Pancreas (tissue), 10 donors: Measurements from ENCODE around the gene AP5S1. TPM values are rescaled to one million over a fixed set of nuclear protein-coding genes. Genes with fewer than 3 reads are reported as not detected.
A peak's percentile ranks its signal among the peaks of the same experiment; 100 is the strongest.
"Not testable (repeated sequence)": the region's sequence is repeated elsewhere in the genome, so short reads cannot be mapped to it uniquely, and the experiment has no call there.

Experiments
- ATAC-seq, 4 donors: fragments of 200-7000 bp; cut with Tn5 transposase; one replicate each; pipeline versions ENCODE4 v1.8.0 to v1.9.1; 2020; ENCODE audit warnings: mild to moderate bottlenecking in 4 of 4, moderate library complexity in 4 of 4
- DNase-seq, 6 donors: peaks; one replicate each; pipeline ENCODE4 v3.0.0-alpha.2; 2020
- FAIRE-seq: peaks from 2 replicates; lab custom pipeline; 2012; peaks lifted over from hg19 to GRCh38; lab: Jason Lieb, UNC
- H3K27ac ChIP-seq, 4 donors: fragments of 200-600 bp; sonication (generic); 1 replicate in 3 of 4; 2 replicates in 1 of 4; pipeline versions ENCODE4 v1.5.0 to v1.8.0; 2020
- H3K27me3 ChIP-seq, 4 donors: fragments of 200-600 bp; one replicate each; pipeline ENCODE4 v1.8.0; 2021
- H3K36me3 ChIP-seq, 3 donors: fragments of 200-600 bp; sonication (generic) in 1 of 3; one replicate each; pipeline versions ENCODE4 v1.5.0 to v1.8.0; 2020 to 2021
- H3K4me1 ChIP-seq, 3 donors: fragments of 200-600 bp; one replicate each; pipeline ENCODE4 v1.8.0; 2021
- H3K4me3 ChIP-seq, 4 donors: fragments of 200-600 bp; sonication (generic) in 2 of 4; one replicate each; pipeline versions ENCODE4 v1.5.0 to v1.8.0; 2020 to 2021
- H3K9me3 ChIP-seq, 4 donors: fragments of 200-600 bp; one replicate each; pipeline ENCODE4 v1.8.0; 2021
- WGBS, 2 donors: extraction: QIAGEN DNeasy Blood & Tissue Kit; methylation state at CpG; one replicate each; pipeline ENCODE4 v1.1.7; 2013; 5-methylcytosine and 5-hydroxymethylcytosine counted together
- intact Hi-C, 3 donors: fragments of 100-400 bp; cut with DNase I; formaldehyde crosslinking; loops; one replicate each; pipeline versions ENCODE4 v1.11.1 to v1.14.2; 2022
- polyA plus RNA-seq, 2 donors: library from polyadenylated mRNA; stranded (reverse); fragments of 200-250 nt; gene quantifications; one replicate each; pipeline ENCODE4 v1.2.3, GENCODE V29; 2013
- total RNA-seq, 6 donors: library from RNA; stranded (reverse); fragmentation: NEBNext Ultra II Directional in 4 of 6; extraction: Animal tissue kit (Norgen Biotek cat#: 25700) in 4 of 6; gene quantifications; one replicate each; pipeline versions ENCODE4 v1.2.1 to v1.2.4, GENCODE V29; 2021 to 2023
- TF ChIP-seq, protein P1 (sequence below), 4 donors: fragments of 200-600 bp; sonication (generic) in 3 of 4; IDR thresholded peaks; one replicate each; pipeline versions ENCODE4 v1.5.0 to v1.8.0; 2021; ENCODE audit warnings: antibody characterized with exemption in 4 of 4
- donor health status: healthy with polysubstance abuse.
- donor health status: DM: no; HTN: no; CAD: no; lungs with moderate emphysema.
- donor health status: DM: no; HTN: no; CAD: no.
- donor health status: control.
- donor health status: control.
- donor health status: Bipolar disorder and iron deficiency.
- donor health status: DM: yes; HTN: yes; CAD: no.
- donor health status: DM: no; HTN: no; CAD: no.
- donor health status: DM: no; HTN: no; CAD: no.
- donor health status: DM: yes; HTN: yes; CAD: no.

AP5S1 gene
- total and polyA plus RNA-seq, 8 donors, result 4.7 to 7.9 (median 6.8) TPM

- Histone ChIP-seq H3K4me3 (no peak overlapping the region), H3K27ac (no peak overlapping the region), H3K27me3 (no peaks in the 10 kb centered on the region), H3K4me1 (peaks cover 10 to 28% (median 16%) of the 10 kb centered on the region in 3 donors), H3K36me3 (no peaks in the 10 kb centered on the region), H3K9me3 (no peaks in the 10 kb centered on the region)
- DNase-seq, result peak in 1 of 6 donors; percentile 7
- no peak for FAIRE-seq
- intact Hi-C loops, result loop anchor here in 1 of 3 donors (5.0 kb wide), 1 partner anchor 34 kb away; the partner anchor contains the start of gene AP5S1
- ATAC-seq, result no peak
- TF ChIP-seq, protein P1, sequence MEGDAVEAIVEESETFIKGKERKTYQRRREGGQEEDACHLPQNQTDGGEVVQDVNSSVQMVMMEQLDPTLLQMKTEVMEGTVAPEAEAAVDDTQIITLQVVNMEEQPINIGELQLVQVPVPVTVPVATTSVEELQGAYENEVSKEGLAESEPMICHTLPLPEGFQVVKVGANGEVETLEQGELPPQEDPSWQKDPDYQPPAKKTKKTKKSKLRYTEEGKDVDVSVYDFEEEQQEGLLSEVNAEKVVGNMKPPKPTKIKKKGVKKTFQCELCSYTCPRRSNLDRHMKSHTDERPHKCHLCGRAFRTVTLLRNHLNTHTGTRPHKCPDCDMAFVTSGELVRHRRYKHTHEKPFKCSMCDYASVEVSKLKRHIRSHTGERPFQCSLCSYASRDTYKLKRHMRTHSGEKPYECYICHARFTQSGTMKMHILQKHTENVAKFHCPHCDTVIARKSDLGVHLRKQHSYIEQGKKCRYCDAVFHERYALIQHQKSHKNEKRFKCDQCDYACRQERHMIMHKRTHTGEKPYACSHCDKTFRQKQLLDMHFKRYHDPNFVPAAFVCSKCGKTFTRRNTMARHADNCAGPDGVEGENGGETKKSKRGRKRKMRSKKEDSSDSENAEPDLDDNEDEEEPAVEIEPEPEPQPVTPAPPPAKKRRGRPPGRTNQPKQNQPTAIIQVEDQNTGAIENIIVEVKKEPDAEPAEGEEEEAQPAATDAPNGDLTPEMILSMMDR (IDR thresholded peaks at IDR 0.05), result no peak
- WGBS, 2 donors, result 55 to 58% methylated on average over 4 of the region's 4 CpGs
These were observed 31.6 kb upstream of the AP5S1 start for GRCh38 chr20:3788685-3789155.

GRCh38 chr20:3789201-3789600, 31.1 kb upstream of the AP5S1 start:
- not testable (repeated sequence) for H3K36me3 ChIP-seq, ATAC-seq, H3K27ac ChIP-seq, DNase-seq, H3K4me3 ChIP-seq, H3K27me3 ChIP-seq, H3K9me3 ChIP-seq, FAIRE-seq
- WGBS, 2 donors, result 91% methylated on average over 4 of the region's 4 CpGs
- intact Hi-C loops, result loop anchor here in 1 of 3 donors (5.0 kb wide), 1 partner anchor 33 kb away; the partner anchor contains the start of gene AP5S1
- H3K4me1 ChIP-seq, result peaks cover 7 to 23% (median 11%) of the 10 kb centered on the region in 3 donors

- H3K9me3 ChIP-seq, H3K27ac ChIP-seq, FAIRE-seq, H3K27me3 ChIP-seq, H3K4me3 ChIP-seq, H3K36me3 ChIP-seq, intact Hi-C loops, DNase-seq, ATAC-seq, H3K4me1 ChIP-seq: not testable (repeated sequence)
- WGBS, 2 donors, result 67 to 85% methylated on average over 1 to 2 of the region's 3 CpGs
These were observed 26.2 kb upstream of the AP5S1 start for GRCh38 chr20:3794168-3794567.

DNA sequence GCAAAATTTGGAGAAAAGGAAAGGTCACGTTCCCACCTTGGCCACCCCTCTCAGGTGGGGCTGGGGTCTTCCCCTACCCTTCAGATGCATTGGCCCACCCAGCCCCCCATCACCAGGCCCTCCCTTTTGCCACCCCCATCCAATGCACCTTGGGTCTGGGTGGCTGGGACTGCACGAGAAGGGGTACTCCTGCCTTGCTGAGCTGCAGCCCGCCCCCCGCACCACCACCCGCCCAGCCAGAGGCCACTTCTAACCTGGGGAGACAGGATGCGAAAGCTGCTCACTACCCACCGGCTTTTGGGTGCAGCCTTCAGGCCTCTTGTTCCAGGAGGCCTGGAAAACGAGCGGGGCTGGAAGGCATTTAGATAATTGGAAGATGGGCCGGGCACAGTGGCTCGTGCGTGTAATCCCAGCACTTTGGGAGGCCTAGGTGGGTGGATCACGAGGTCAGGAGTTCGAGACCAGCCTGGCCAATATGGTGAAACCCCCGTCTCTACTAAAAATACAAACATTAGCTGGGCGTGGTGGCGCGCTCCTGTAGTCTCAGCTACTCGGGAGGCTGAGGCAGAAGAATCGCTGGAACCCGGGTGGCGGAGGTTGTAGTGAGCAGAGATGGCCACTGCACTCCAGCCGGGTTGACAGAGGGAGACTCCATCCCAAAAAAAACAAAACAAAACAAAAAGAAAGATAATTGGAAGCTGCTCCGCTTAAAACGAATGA, 25.5 kb upstream of the AP5S1 start:
- DNase-seq (peak in 2 of 6 donors; percentile 33 to 62), FAIRE-seq (no peak), ATAC-seq (no peak)
- Histone ChIP-seq H3K27ac (peak overlapping the region in 3 of 4 donors; percentile 59 to 92 (median 74)), H3K4me3 (peak overlapping the region in 2 of 4 donors; percentile 54 to 72), H3K4me1 (peaks cover 0 to 7% (median 0%) of the 10 kb centered on the region in 3 donors), H3K36me3 (no peaks in the 10 kb centered on the region), H3K27me3 (no peaks in the 10 kb centered on the region), H3K9me3 (no peaks in the 10 kb centered on the region)
- WGBS, 2 donors, result 85 to 89% methylated on average over 25 of the region's 25 CpGs
- intact Hi-C loops, result no loop called here
- TF ChIP-seq, protein P1 (IDR thresholded peaks at IDR 0.05), result no peak

- H3K27ac ChIP-seq, result peak within 1 kb of the TSS; percentile 59 to 93 (median 83)
- FAIRE-seq, result no peak
- WGBS, 2 donors, result 1 to 3% methylated on average over 51 to 68 of the region's 69 CpGs
These were observed 24.6 kb upstream of the AP5S1 start, which contains the start of gene CDC25B for GRCh38 chr20:3795511-3796468. CDC25B (plus strand) TSS chr20:3796310; CDS start chr20:3796532, 222 bp downstream.

More at GRCh38 chr20:3795511-3796468, 24.6 kb upstream of the AP5S1 start, which contains the start of gene CDC25B:
- H3K9me3 ChIP-seq, result no peaks in the 10 kb centered on the region
- DNase-seq, result peak; percentile 87 to 94 (median 92)
- H3K4me1 ChIP-seq, result peaks cover 0 to 7% (median 0%) of the 10 kb centered on the region in 3 donors
- no peaks in the 10 kb centered on the region for H3K27me3 ChIP-seq
- TF ChIP-seq, protein P1 (IDR thresholded peaks at IDR 0.05), result peak in 3 of 4 donors; percentile 17 to 29 (median 23)
- H3K36me3 ChIP-seq, result no peaks in the 10 kb centered on the region
- peak; percentile 95 to 96 (median 96) for ATAC-seq
- H3K4me3 ChIP-seq, result peak within 1 kb of the TSS; percentile 47 to 72 (median 54)
- intact Hi-C loops, result no loop called here
